ENCODE data around the gene NDUFA3.

DNA sequence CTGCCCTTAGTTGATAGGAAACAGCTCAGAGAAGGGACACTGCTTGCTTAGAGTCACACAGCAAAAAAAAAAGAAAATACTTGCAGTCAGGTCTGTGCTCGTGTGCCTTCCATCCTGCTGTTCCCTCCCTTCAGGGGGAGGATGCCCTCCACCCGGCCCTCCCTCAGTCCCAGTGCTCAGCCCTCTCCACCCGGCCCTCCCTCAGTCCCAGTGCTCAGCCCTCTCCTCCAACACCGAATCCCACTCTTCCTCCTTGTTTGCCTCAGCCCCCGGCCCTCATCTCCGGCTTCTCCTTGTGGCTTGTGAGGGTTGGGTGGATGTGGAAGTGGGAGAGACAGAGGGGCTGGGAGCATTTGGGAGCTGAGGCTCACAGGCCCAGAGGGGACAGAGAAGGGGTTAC lies 7.0 kb downstream of the NDUFA3 start:
- no peak for TF ChIP-seq POLR2AphosphoS5 (IDR thresholded peaks at IDR 0.05; ENCODE audit: low read depth, low read length)
- TF ChIP-seq CTCF (IDR thresholded peaks at IDR 0.05), result no peak
- TF ChIP-seq, protein P1, sequence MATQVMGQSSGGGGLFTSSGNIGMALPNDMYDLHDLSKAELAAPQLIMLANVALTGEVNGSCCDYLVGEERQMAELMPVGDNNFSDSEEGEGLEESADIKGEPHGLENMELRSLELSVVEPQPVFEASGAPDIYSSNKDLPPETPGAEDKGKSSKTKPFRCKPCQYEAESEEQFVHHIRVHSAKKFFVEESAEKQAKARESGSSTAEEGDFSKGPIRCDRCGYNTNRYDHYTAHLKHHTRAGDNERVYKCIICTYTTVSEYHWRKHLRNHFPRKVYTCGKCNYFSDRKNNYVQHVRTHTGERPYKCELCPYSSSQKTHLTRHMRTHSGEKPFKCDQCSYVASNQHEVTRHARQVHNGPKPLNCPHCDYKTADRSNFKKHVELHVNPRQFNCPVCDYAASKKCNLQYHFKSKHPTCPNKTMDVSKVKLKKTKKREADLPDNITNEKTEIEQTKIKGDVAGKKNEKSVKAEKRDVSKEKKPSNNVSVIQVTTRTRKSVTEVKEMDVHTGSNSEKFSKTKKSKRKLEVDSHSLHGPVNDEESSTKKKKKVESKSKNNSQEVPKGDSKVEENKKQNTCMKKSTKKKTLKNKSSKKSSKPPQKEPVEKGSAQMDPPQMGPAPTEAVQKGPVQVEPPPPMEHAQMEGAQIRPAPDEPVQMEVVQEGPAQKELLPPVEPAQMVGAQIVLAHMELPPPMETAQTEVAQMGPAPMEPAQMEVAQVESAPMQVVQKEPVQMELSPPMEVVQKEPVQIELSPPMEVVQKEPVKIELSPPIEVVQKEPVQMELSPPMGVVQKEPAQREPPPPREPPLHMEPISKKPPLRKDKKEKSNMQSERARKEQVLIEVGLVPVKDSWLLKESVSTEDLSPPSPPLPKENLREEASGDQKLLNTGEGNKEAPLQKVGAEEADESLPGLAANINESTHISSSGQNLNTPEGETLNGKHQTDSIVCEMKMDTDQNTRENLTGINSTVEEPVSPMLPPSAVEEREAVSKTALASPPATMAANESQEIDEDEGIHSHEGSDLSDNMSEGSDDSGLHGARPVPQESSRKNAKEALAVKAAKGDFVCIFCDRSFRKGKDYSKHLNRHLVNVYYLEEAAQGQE (IDR thresholded peaks at IDR 0.05; ENCODE audit: insufficient read depth in 1 of 2, low read depth in 2 of 2, low read length in 1 of 2), result no peak
- TF ChIP-seq SIN3A (IDR thresholded peaks at IDR 0.05; ENCODE audit: borderline replicate concordance, insufficient read depth, low read depth, low read length), result no peak

Measured in Panc1 (cell line).